ENCODE measurements around the gene MSL1.

DNA sequence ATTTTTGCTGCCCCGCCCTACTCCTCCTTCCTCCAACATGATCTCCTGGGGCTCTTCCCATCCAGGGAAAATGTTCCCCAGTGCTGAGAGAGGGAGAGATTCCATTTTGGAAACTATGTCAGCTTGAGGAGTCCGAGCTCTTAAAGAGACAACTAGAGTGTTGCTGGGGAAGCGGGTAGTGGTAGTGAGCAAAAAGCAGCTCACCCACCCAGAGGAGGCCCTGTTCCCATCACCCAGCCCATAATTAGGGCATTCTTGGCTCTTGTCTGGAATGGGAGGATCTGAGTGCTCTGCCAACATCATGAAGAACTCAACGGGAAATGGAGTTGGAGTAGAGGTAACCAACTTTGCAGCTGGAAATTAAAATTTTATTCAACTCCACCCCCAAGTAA, 9.1 kb upstream of the MSL1 start:
- TF ChIP-seq EZH2 (IDR thresholded peaks at IDR 0.05; ENCODE audit: borderline replicate concordance) = no peak
- TF ChIP-seq, protein P1, sequence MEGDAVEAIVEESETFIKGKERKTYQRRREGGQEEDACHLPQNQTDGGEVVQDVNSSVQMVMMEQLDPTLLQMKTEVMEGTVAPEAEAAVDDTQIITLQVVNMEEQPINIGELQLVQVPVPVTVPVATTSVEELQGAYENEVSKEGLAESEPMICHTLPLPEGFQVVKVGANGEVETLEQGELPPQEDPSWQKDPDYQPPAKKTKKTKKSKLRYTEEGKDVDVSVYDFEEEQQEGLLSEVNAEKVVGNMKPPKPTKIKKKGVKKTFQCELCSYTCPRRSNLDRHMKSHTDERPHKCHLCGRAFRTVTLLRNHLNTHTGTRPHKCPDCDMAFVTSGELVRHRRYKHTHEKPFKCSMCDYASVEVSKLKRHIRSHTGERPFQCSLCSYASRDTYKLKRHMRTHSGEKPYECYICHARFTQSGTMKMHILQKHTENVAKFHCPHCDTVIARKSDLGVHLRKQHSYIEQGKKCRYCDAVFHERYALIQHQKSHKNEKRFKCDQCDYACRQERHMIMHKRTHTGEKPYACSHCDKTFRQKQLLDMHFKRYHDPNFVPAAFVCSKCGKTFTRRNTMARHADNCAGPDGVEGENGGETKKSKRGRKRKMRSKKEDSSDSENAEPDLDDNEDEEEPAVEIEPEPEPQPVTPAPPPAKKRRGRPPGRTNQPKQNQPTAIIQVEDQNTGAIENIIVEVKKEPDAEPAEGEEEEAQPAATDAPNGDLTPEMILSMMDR (IDR thresholded peaks at IDR 0.05; ENCODE audit: poor library complexity) = no peak

All from hepatocyte (in vitro differentiated cells).